MG63 (cell line): Measurements from ENCODE around the gene ADH4. TPM values are rescaled to one million over a fixed set of nuclear protein-coding genes. Genes with fewer than 3 reads are reported as not detected.
"Not testable (repeated sequence)": the region's sequence is repeated elsewhere in the genome, so short reads cannot be mapped to it uniquely, and the experiment has no call there.

Source experiments
- DNase-seq: peaks from one replicate; pipeline ENCODE4 v3.0.0-alpha.2; 2020
- H3K27me3 ChIP-seq: fragments of 250-450 bp; sonication (Bioruptor Pico); 2 replicates; pipeline ENCODE4 v1.5.1; 2020; ENCODE audit warnings: mild to moderate bottlenecking, moderate library complexity
- H3K36me3 ChIP-seq: fragments of 250-450 bp; sonication (Bioruptor Pico); 2 replicates; pipeline ENCODE4 v1.5.1; 2020; ENCODE audit warnings: mild to moderate bottlenecking, moderate library complexity
- H3K4me3 ChIP-seq: fragments of 250-450 bp; sonication (Bioruptor Pico); 2 replicates; pipeline ENCODE4 v1.5.1; 2020; ENCODE audit warnings: mild to moderate bottlenecking, moderate library complexity
- H3K9me3 ChIP-seq: fragments of 250-450 bp; sonication (Bioruptor Pico); 2 replicates; pipeline ENCODE4 v1.5.1; 2020; ENCODE audit warnings: mild to moderate bottlenecking, moderate library complexity
- total RNA-seq: library from RNA; depleted of rRNA; stranded (reverse); fragments of >200 nt; shearing (Covaris generic); gene quantifications from 2 replicates; pipeline ENCODE4 v1.2.3, GENCODE V29; 2014; ENCODE audit warnings: low replicate concordance

ADH4 gene
- total RNA-seq, 1 experiment from 2014 or later: not detected

- H3K4me3 ChIP-seq: no peak overlapping the region
- no peak for DNase-seq
- no peaks in the 10 kb centered on the region for H3K27me3 ChIP-seq
- no peaks in the 10 kb centered on the region for H3K9me3 ChIP-seq
- no peaks in the 10 kb centered on the region for H3K36me3 ChIP-seq
These were observed 5.4 kb upstream of the ADH4 start for GRCh38 chr4:99149426-99150019.

- DNase-seq: no peak
- H3K9me3 ChIP-seq: no peaks in the 10 kb centered on the region
- H3K4me3 ChIP-seq: no peak overlapping the region
- H3K27me3 ChIP-seq: no peaks in the 10 kb centered on the region
- H3K36me3 ChIP-seq: no peaks in the 10 kb centered on the region
These were observed 4.5 kb upstream of the ADH4 start for GRCh38 chr4:99148550-99148949.

- Histone ChIP-seq H3K36me3 (no peaks in the 10 kb centered on the region), H3K9me3 (no peaks in the 10 kb centered on the region), H3K4me3 (no peak overlapping the region), H3K27me3 (no peaks in the 10 kb centered on the region)
- DNase-seq: no peak
These were observed 490 bp upstream of the ADH4 start for GRCh38 chr4:99144587-99144986.

GRCh38 chr4:99136329-99136728, 7.8 kb downstream of the ADH4 start:
- DNase-seq: no peak
- H3K9me3 ChIP-seq: no peaks in the 10 kb centered on the region
- no peaks in the 10 kb centered on the region for H3K36me3 ChIP-seq
- no peaks in the 10 kb centered on the region for H3K27me3 ChIP-seq
- H3K4me3 ChIP-seq: no peak overlapping the region

GRCh38 chr4:99135541-99136162, 8.4 kb downstream of the ADH4 start:
- Histone ChIP-seq H3K4me3 (no peak overlapping the region), H3K36me3 (no peaks in the 10 kb centered on the region), H3K9me3 (no peaks in the 10 kb centered on the region), H3K27me3 (no peaks in the 10 kb centered on the region)
- no peak for DNase-seq

GRCh38 chr4:99134586-99134985, 9.5 kb downstream of the ADH4 start:
- no peak overlapping the region for H3K4me3 ChIP-seq
- DNase-seq: no peak
- no peaks in the 10 kb centered on the region for H3K9me3 ChIP-seq

GRCh38 chr4:99131378-99131777, 12.7 kb downstream of the ADH4 start:
- no peaks in the 10 kb centered on the region for H3K27me3 ChIP-seq
- H3K9me3 ChIP-seq: no peaks in the 10 kb centered on the region
- H3K36me3 ChIP-seq: no peaks in the 10 kb centered on the region
- no peak overlapping the region for H3K4me3 ChIP-seq
- no peak for DNase-seq

More at GRCh38 chr4:99134586-99134985, 9.5 kb downstream of the ADH4 start:
- Histone ChIP-seq H3K27me3 (no peaks in the 10 kb centered on the region), H3K36me3 (no peaks in the 10 kb centered on the region)

GRCh38 chr4:99126376-99126775, 17.7 kb downstream of the ADH4 start:
- Histone ChIP-seq H3K4me3 (no peak overlapping the region), H3K27me3 (no peaks in the 10 kb centered on the region), H3K36me3 (no peaks in the 10 kb centered on the region), H3K9me3 (no peaks in the 10 kb centered on the region)
- no peak for DNase-seq

GRCh38 chr4:99121008-99121407, 23.1 kb downstream of the ADH4 start:
- Histone ChIP-seq H3K9me3 (no peaks in the 10 kb centered on the region), H3K36me3 (no peaks in the 10 kb centered on the region), H3K27me3 (no peaks in the 10 kb centered on the region), H3K4me3 (no peak overlapping the region)
- DNase-seq: no peak

GRCh38 chr4:99120501-99120900, 23.6 kb downstream of the ADH4 start:
- DNase-seq: no peak
- no peaks in the 10 kb centered on the region for H3K9me3 ChIP-seq
- no peaks in the 10 kb centered on the region for H3K27me3 ChIP-seq
- H3K36me3 ChIP-seq: no peaks in the 10 kb centered on the region
- H3K4me3 ChIP-seq: no peak overlapping the region

- H3K4me3 ChIP-seq: no peak overlapping the region
- no peaks in the 10 kb centered on the region for H3K36me3 ChIP-seq
- H3K9me3 ChIP-seq: no peaks in the 10 kb centered on the region
- DNase-seq: no peak
- no peaks in the 10 kb centered on the region for H3K27me3 ChIP-seq
These were observed 26.0 kb downstream of the ADH4 start for GRCh38 chr4:99117876-99118693.

- H3K9me3 ChIP-seq, H3K36me3 ChIP-seq, DNase-seq, H3K27me3 ChIP-seq, H3K4me3 ChIP-seq: not testable (repeated sequence)
These were observed 26.8 kb downstream of the ADH4 start for GRCh38 chr4:99117122-99117841.

- not testable (repeated sequence) for H3K27me3 ChIP-seq, H3K4me3 ChIP-seq, H3K9me3 ChIP-seq, DNase-seq, H3K36me3 ChIP-seq
These were observed 34.8 kb downstream of the ADH4 start for GRCh38 chr4:99109286-99109685.

- DNase-seq: no peak
- Histone ChIP-seq H3K4me3 (no peak overlapping the region), H3K27me3 (no peaks in the 10 kb centered on the region), H3K36me3 (no peaks in the 10 kb centered on the region), H3K9me3 (no peaks in the 10 kb centered on the region)
These were observed 39.9 kb downstream of the ADH4 start for GRCh38 chr4:99104153-99104552.

- DNase-seq: no peak
- Histone ChIP-seq H3K27me3 (no peaks in the 10 kb centered on the region), H3K4me3 (no peak overlapping the region), H3K36me3 (no peaks in the 10 kb centered on the region), H3K9me3 (no peaks in the 10 kb centered on the region)
These were observed 40.9 kb downstream of the ADH4 start for GRCh38 chr4:99103166-99103565.

- no peaks in the 10 kb centered on the region for H3K9me3 ChIP-seq
- DNase-seq: no peak
- H3K36me3 ChIP-seq: no peaks in the 10 kb centered on the region
- H3K27me3 ChIP-seq: no peaks in the 10 kb centered on the region
- no peak overlapping the region for H3K4me3 ChIP-seq
These were observed 41.5 kb downstream of the ADH4 start for GRCh38 chr4:99102634-99103033.

GRCh38 chr4:99100876-99101275, 43.2 kb downstream of the ADH4 start:
- H3K9me3 ChIP-seq: no peaks in the 10 kb centered on the region
- H3K27me3 ChIP-seq: no peaks in the 10 kb centered on the region
- DNase-seq: no peak
- no peak overlapping the region for H3K4me3 ChIP-seq
- no peaks in the 10 kb centered on the region for H3K36me3 ChIP-seq
